ENCODE results near the gene DNAAF8.

DNAAF8 gene

DNA sequence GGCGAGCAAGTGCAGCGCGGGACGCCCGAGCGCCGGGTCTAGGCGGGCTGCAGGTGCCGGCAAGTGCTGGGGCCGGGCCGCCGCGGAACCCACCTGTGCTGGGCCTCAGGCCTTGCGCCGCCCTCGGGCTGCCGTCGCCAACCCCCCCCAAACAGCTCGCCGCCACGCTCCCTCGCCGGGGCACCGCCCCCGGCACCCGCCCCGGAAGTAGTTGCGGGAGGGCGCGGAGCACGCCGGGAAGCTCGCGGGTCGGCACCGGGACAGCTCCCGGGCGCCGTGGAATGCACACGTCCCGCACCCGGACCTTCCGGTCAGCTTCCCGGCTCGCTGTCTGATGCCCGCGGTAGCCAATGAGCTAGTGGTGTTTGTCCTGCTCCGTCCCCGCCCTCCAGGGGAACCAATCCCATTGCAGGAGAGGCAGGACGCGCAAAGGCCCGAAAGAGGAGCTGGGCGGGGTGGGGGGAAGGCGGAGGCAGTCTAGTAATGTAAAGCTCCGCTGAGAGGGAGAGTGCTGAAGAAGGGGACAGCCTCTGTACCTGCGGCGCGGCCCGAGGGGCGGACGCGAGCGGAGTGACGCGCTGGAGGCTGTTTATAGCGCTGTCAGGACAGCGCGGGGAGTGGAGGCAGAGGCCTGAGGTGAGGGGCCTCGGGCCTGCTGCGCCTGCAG lies at the start of gene DNAAF8, which contains the start of gene ANKS3:
Gene DNAAF8 (plus strand): TSS at position 475 of the 667 bp plus-strand sequence. CDS start 1,978 bp downstream, outside the sequence.
Gene ANKS3 (minus strand): TSS at position 209 of the 667 bp plus-strand sequence. CDS start 4,122 bp downstream, outside the sequence.
- DNase-seq: peak; percentile 81 to 86

DNA sequence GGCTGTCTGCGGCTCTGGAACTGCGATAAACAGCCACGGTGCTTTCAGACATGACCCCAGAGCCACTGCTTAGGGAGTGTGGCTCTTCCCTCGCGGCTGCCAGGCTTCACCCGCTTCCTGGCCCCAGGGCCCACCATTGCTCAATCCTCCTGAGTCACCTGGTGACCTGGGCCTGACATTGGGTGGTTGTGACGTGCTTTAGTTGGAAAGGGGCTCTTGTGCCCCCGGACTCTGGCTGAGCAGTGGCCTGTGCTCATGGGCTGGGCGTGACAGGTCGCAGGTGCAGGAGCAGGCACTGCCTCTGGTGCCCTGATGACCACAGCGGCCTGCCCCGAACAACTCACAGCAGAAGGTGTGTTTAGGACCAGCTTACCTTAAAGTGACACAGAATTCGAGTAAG lies 49.6 kb upstream of the DNAAF8 start:
- DNase-seq: no peak

DNA sequence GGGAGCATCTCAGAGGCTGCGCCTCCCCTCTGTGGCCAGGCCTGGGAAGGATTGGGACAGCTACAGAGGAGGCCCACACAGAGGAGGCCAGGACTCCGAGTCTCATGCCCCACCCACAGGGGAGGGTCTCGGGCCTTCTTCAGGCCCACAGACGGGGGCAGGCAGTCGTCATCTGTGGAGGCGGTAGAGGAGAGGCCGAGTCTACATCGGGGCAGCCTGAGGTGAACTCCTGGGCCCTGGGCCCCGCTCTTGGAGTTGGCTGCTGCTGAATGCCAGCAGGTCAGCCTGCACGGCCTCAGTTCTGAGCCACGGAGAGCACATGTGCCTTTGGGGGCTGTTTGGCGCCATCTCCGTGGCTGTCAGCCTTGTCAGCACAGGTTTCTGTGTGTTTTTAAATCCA lies 49.0 kb upstream of the DNAAF8 start:
- DNase-seq: no peak

DNA sequence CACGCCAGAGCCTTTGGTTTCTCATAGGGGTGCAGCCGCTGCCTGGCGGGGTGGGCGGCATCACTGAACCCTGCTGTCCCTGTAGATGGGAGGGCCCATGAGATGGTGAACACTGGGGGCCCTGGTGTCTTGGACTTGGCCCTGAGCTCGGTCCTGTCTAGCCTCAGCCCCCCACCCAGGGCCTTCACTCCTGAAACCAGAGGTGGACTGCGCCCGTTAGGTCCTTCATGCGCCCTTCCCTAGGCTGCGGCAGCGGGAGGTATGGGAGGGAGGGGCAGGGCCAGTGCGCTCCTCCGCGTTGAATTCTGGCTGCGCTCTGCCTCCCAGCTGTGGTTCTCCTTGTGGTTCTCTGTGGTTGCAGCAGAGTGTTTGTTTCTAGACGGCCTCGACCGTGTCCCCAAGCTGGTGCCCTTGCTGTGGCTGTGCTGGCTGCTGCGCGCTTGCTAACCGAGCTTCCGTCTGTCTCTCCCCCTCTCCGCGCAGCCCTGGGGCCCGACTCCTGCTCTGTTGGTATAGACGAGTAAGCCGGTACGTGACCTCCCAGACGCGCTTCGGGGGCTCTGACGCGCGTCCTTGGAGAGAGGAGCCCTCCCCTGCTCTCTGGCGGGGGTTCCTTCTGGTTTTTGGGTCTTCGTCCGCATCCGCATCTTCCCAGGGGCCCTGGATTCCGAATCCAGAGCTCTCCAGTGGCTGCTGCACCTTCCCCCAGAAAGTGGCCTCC lies 48.4 kb upstream of the DNAAF8 start:
- DNase-seq: no peak

DNA sequence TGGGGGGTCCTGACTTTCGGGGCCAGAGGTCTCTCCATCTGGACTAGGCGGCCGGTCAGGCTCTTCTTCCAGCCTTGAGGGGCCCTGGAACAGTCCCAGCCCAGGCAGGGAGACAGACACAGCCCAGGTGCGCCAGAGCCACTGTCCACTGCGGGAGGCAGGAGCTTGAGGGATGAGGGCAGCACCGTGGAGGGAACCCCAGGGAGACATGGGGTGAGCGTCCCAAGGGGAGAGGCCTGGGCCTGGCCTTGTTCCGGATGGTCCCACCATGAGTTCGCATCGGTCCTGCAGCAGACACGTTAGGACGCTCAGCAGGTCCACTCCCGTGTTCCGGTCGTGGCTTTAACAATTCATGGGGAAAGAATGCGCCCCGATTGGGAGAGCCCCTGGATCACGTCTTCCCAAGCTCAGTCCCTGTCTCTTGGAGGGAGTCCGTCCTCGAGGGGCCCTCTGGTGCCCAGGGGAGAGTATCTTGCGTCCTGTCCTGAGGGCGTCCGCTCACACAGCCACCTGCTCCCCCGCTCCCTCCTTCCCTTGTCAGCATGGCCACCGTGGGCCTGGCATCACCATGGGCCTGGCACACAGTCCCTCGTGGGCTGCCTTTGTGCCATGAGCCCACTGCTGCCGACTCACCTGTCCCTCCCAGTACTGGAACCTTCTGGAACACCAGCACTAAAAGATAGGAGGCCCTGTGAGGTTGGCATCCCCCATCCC lies 47.7 kb upstream of the DNAAF8 start:
- no peak for DNase-seq

DNA sequence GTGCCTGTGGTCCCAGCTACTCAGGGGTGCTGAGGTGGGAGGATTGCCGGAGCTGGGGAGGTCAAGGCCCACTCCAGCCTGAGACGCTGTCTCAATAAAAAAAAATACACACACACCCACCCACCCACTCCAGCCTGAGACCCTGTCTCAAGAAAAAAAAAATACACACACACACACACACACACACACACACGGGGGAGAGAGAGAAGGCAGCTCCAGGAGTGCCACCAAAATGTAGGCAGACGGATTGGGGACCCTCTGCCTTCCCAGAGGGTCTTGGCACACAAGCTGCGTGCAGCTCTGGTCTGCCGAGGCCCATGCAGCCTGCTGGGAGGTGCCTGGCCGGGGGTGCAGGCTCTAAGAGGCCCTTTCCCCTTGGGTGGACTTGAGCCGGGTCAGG lies 46.9 kb upstream of the DNAAF8 start:
- DNase-seq: no peak

DNA sequence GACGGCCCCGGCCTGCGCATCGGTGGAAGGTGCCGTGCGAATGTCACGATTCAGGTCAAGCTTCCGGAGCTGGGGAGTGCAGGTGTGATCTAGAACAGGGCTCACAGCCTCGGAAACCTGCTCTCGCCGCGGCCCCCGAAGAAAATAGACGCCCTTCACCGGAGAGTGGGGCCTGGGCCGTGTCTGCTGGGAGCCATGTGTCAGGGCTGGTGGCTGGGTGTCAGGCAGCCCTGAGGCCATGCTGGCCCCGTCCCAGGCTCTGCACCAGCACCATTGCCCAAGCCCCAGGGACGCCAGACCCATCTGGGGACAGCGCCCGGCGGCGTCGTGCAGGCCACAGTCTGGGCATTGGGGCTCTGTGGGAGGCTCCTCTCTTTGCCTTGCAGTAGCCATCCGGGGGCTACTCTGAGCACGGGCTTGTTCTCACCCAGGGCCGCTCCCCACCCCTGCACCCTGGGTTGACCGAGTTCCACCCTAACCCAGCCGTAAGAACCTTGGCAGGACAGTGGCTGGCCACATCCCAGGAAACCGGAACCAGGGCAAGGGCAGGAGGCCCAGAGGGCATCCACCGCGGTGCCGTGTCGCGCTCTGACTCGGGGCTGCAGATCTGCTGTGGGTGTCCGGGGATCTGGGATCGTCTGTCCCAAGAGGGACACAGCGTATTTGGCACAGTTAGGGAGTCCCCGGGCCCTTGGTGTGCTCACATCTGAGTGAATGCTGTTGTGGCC lies 46.2 kb upstream of the DNAAF8 start:
- no peak for DNase-seq

DNA sequence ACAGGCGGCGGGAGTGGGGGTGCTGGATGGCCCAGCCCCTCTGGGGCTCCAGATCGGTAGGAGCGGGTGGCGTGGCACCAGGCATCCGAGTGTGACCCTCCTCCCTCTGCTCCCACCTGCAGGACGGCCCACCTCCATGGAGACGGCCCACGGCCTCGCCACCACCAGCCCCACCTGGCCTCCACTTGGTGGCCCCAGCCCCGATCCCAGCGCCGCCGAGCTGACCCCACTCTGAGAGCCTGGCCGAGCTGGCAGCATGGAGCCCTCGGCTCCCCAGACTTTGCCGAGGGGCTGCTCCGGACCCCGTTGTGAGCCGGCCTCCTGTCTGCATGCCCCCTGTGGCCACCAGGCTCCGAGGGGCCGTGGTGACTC lies 45.7 kb upstream of the DNAAF8 start:
- DNase-seq: no peak

DNA sequence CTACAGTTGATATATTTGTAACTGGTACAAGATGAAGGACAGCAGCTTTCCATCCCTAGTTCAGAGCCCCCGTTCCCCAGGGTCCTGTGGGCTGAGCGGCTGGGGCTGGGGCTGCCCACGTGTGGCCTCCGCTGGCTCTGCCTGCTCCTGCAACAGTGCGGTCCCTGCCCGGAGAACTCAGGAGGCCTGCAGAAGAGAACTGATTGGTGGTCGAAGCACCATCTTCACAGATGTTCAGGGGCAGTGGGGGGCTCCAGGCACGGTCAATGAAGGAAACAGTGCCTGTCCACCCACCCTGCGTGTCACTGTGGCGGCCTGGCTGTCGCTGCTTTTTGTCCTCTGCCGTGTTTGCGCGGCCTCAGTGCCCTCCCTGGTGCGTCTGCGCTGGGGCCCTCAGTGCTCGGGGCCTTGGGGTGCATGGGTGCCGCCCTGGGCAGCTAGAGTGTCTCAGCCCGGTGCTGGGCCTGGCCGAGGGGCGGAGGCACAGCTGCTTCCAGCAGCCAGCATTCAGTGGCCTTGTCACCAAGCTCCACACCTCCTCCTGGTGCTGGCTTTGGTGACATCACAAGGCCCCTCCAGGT lies 45.2 kb upstream of the DNAAF8 start:
- DNase-seq: no peak

DNA sequence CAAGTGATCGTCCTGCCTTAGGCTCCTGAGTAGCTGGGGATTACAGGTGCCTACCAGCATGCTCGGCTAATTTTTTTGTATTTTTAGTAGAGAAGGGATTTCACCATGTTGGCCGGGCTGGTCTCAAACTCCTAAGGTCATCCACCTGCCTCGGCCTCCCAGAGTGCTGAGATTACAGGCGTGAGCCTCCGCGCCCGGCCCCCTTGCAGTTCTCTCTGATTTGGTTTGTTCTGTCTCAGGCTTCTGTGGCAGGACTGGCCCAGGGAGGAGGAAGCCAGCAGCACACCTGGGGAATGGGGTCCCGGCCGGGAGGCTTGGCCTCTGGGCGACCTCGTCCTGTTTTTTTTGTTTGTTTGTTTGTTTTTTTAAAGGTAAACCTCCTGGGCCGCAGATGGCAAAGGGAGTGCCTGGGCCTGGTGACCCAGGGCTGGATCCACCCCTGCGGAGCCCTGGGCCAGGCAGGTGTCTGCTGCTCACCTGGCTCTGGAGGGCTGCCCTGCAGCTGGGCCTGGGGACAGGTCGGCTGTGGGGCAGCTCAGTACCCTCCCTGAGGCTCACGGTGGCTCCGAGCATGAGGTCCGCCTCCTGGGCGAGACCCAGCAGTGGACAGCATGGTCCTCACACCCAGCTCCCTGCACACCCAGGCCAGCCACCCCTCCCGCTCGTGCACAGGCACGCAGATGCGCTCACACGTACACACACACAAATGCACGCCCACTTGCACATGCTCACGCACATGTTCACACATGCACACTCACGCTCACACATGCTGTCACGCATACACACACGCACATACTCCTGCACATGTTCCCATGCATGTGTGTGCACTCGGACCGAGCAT lies 44.3 kb upstream of the DNAAF8 start:
- DNase-seq: no peak

DNA sequence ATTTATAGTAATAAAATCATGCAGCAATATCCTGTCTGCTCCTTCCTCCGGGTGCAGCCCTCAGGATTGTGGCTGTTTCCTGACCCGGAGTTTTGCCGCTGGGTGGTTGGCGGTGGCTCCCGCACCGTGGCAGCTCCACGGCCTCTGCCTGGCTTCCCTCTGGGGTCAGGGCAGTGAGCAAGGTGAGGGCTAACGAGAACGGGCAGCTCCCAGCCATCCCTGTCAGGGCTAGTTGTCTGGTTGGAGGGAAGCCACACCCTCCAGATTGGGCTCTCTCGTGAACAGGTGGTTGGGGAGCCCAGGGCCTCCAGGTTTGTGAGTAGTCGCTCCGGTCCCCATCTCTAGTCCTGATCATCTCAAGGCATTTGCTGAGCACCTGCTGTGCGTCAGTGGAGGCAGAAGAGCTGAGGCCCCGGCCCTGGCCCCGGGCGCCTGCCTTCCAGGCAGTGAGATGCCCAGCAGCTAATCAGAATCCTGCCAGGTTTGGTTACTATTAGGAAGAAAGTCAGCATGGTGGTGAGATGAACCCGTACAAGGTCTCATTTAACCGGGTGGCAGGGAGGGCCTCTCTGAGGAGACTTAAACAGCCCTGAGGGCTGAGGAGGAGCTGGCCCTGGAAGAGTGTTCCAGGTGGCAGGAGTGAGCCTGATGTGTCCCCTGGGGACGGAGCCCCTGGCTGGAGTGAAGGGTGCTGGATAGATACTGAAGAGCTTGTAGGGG lies 43.2 kb upstream of the DNAAF8 start:
- DNase-seq: no peak

DNA sequence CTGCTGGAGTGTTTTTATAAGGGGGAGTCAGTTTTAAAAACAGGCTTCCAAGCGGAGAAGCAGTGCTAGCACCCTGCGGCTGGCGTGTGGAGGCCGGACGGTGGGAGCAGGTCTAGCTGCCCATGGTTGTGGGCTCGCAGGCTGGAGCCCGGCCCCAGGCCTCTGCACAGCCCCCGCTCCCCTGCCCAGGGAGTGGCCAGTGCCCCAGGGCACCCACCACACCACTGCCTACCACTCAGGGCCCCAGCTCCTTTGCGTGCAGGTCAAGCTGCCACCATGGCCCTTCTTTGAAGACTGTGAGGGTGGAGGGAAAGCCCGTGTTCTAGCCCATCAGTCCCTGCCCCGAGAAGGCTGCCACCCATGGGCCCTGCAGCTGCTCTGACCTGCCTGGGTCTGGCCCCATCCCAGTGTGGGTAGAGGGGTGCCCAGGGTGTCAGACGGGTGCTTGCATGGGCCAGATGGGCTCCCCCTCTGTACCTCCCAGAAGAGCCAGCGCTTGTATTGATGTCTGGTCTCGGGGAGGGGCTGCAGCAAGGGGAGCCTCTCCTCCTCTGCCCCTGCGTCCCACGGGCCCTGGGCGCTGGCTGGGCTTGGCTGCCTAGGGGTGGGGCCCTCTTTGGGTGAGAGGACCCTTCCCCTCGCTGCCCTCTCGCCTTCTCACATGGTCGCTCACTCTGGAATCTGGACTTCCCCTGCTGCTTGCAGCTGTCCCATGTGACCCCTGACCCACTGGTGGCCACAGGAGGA lies 42.5 kb upstream of the DNAAF8 start:
- no peak for DNase-seq

DNA sequence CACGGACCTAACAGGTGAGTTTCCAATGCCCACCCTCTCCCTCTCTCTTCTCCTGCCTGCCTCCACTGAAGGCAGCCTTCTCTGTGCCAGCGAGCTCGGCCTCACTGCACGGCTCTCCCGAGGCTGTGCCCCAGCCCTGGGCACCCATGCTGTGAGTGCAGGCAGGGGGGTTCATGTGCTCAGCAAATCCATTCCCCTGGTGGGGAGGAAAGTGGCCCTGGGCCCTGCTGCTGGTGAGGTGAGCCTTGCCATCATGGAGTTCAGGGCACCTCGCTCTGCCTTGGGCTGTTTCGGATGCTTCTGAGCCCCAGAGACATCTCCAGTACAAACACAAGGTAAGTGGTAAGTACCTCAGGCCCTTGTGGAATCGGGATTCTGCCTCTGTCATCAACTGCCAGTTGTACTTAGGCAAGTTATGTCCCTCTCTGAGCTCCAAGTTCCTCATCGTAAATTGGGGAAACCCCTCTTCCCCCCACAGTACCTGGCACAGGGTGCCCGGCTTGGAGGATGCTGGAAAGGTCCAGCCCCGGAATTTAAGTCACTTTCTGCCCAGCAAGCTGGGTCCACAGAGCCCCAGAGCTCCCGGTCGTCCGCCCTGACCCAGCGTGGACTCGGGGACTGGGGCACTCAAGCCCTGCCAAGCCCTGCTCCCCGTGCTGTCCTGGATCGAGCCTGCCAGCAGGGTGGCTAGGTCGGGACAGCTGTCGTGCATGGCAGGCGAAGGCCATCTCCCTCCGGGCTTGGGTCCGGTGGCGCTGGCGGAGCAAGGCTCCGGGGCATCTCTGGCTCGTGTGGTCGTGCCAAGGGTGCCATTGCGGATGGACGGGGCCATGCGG lies 41.7 kb upstream of the DNAAF8 start:
- no peak for DNase-seq

DNA sequence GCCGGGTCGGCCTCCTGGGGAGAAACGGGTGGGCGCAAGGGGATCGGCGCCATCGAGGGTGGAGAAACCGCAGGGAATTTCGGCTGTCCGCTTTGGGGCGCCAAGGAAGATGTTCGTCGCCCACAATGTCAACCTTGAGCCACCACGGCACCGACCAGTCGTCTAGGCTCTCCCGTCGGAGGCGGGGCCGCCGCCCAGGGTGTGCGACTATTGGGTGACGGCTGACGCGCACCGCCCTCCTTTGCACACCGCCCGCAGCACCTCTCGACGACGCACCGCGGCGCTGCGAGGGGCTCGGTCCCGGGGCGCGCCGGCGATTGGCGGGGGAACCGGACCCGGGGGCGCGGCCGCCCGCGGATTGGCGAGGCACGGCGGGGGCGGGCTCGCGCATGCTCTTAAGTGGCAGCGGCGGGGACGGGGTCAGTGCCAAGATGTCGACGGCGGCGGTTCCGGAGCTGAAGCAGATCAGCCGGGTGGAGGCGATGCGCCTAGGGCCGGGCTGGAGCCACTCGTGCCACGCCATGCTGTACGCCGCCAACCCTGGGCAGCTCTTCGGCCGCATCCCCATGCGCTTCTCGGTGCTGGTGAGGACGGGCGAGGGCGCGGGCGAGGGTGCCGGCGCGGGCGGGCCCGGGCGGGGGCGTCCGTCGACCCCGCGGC lies 40.9 kb upstream of the DNAAF8 start, which contains the start of gene NUDT16L1:
Gene NUDT16L1 (plus strand): TSS at position 267 of the 660 bp plus-strand sequence. CDS start 165 bp downstream, at position 432.
- peak; percentile 94 to 96 for DNase-seq

DNA sequence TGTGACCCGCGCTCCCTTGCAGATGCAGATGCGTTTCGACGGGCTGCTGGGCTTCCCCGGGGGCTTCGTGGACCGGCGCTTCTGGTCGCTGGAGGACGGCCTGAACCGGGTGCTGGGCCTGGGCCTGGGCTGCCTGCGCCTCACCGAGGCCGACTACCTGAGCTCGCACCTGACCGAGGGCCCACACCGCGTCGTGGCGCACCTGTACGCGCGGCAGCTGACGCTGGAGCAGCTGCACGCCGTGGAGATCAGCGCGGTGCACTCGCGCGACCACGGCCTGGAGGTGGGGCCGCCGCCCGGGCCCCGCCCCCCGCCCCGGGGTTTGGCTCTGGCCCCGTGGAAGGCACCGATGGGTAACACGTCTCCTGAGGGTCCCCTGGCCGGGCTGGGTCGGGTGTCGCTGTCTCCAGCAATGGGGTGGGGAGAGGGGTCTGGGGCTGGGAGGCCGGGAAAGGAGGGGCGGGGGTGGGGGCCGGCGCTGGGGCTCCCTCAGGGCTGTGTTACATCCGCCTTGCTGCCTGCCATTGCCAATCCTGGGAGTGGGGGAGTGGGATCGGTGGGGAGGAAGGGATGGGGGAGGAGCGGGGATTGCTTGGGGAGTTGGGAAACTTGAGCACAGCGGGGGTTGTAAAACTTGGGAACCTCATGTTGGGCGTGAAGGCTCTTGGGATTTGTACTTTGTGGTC lies 40.2 kb upstream of the DNAAF8 start:
- DNase-seq: peak; percentile 40 to 50

DNA sequence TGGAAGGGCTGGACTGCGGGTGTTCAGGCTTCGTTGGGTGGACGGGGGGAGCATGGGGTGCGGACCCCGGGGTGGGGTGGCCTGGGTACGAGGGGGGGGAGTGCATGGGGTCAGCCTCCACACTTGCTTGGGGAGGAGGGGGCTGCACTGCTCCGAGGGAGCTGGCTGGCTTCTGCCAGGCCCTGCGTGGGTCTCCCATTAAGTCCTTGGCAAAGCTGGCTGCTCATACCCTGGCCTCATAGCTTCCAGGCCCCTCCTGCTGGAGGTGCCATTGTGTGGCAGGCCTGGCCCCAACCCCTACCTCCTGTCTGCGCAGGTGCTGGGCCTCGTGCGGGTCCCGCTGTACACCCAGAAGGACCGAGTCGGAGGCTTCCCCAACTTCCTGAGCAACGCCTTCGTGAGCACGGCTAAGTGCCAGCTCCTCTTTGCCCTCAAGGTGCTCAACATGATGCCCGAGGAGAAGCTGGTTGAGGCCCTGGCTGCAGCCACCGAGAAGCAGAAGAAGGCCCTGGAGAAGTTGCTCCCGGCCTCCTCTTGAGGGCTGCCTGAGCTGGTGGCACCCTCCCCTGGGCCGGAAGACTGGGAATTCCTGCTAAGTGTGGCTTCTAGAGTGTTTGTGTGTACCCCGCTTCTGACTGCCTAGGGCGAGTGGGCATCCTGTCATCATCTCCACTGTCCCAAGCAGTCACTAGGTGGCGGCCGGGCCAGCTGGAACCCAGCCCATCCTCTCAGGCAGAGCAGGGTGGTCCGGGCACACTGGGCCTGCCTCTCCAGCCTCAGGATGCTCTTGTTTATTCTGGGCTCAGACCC lies 39.5 kb upstream of the DNAAF8 start:
- no peak for DNase-seq

Measured in activated CD4-positive, alpha-beta T cell treated with anti-CD3 and anti-CD28 coated beads, Interleukin-2, amount 50 U/mL, for 48 hours (primary cell).